HepG2 (cell line): ENCODE measurements around the gene ADGRG1. TPM values are rescaled to one million over a fixed set of nuclear protein-coding genes. Genes with fewer than 3 reads are reported as not detected.

Experiments
- ATF1 ChIP-seq: IDR thresholded peaks from 2 replicates; pipeline ENCODE4 v1.6.1; 2016; ENCODE audit warnings: mild to moderate bottlenecking, control low read depth
- BHLHE40 ChIP-seq: IDR thresholded peaks from 2 replicates; pipeline ENCODE4 v1.6.1; 2011; ENCODE audit warnings: low read length, improper control_type of control experiment
- DPF2 ChIP-seq: sonication (generic); formaldehyde crosslinking; IDR thresholded peaks from 2 replicates; pipeline ENCODE4 v1.4.0; 2020; ENCODE audit warnings: mild to moderate bottlenecking, low read depth, missing genetic modification reagents, borderline replicate concordance
- GZF1 ChIP-seq: sonication (generic); formaldehyde crosslinking; IDR thresholded peaks from 2 replicates; pipeline ENCODE4 v1.5.1; 2020; ENCODE audit warnings: mild to moderate bottlenecking, missing genetic modification reagents
- HHEX ChIP-seq: IDR thresholded peaks from 2 replicates; pipeline ENCODE4 v1.6.1; 2016; ENCODE audit warnings: control low read depth
- KLF13 ChIP-seq: sonication (generic); formaldehyde crosslinking; IDR thresholded peaks from 2 replicates; pipeline ENCODE4 v1.4.0; 2020; ENCODE audit warnings: mild to moderate bottlenecking, missing genetic modification reagents
- NR2F6 ChIP-seq, 2 experiments: IDR thresholded peaks; 2 replicates each; pipeline ENCODE4 v1.6.1; 2016; ENCODE audit warnings: antibody characterized with exemption in 1 of 2, mild to moderate bottlenecking in 1 of 2
- PLRG1 ChIP-seq: fragments of 450-650 bp; conservative IDR thresholded peaks from 2 replicates; pipeline ENCODE4 v1.6.1; 2016
- POLR2AphosphoS2 ChIP-seq: IDR thresholded peaks from 2 replicates; pipeline ENCODE4 v1.6.1; 2011; ENCODE audit warnings: low read depth, low read length, improper control_type of control experiment
- POLR2G ChIP-seq: fragments of 200-400 bp; formaldehyde crosslinking; IDR thresholded peaks from 2 replicates; pipeline ENCODE4 v1.6.1; 2018; ENCODE audit warnings: mild to moderate bottlenecking, low read depth, low read length, moderate library complexity
- RFX5 ChIP-seq: IDR thresholded peaks from 2 replicates; pipeline ENCODE4 v1.6.1; 2011; ENCODE audit warnings: low read depth, low read length, improper control_type of control experiment
- SMC3 ChIP-seq: IDR thresholded peaks from 2 replicates; pipeline ENCODE4 v1.6.1; 2011; ENCODE audit warnings: low read length, improper control_type of control experiment
- SNAPC2 ChIP-seq: sonication (generic); formaldehyde crosslinking; IDR thresholded peaks from 2 replicates; pipeline ENCODE4 v1.8.1; 2022; ENCODE audit warnings: mild to moderate bottlenecking, missing genetic modification reagents
- SP140L ChIP-seq: sonication (generic); formaldehyde crosslinking; IDR thresholded peaks from 2 replicates; pipeline ENCODE4 v1.4.0; 2020; ENCODE audit warnings: missing genetic modification reagents, borderline replicate concordance
- ZMYM3 ChIP-seq: sonication (generic); formaldehyde crosslinking; IDR thresholded peaks from 2 replicates; pipeline ENCODE4 v1.5.1; 2020; ENCODE audit warnings: mild to moderate bottlenecking, missing genetic modification reagents
- ZNF256 ChIP-seq: sonication (generic); formaldehyde crosslinking; conservative IDR thresholded peaks from 2 replicates; pipeline ENCODE4 v1.4.0; 2020; ENCODE audit warnings: missing genetic modification reagents
- ZNF496 ChIP-seq: sonication (generic); formaldehyde crosslinking; IDR thresholded peaks from 2 replicates; pipeline ENCODE4 v1.8.1; 2023; ENCODE audit warnings: mild to moderate bottlenecking, moderate library complexity, missing genetic modification reagents; ENCODE audit not compliant: insufficient replicate concordance
- ZNF530 ChIP-seq: sonication (generic); formaldehyde crosslinking; IDR thresholded peaks from 2 replicates; pipeline ENCODE4 v1.5.0; 2020; ENCODE audit warnings: low read depth, mild to moderate bottlenecking, missing genetic modification reagents
- ZNF737 ChIP-seq: sonication (generic); formaldehyde crosslinking; IDR thresholded peaks from 2 replicates; pipeline ENCODE4 v1.5.0; 2020; ENCODE audit warnings: missing genetic modification reagents, mild to moderate bottlenecking, borderline replicate concordance
- polyA plus RNA-seq, 8 experiments: library from polyadenylated mRNA; depleted of rRNA in 3 of 8; stranded (reverse) in 7 of 8; unstranded in 1 of 8; fragments of >200 nt; fragmentation: Illumina TruSeq in 4 of 8; extraction: Trizol in 4 of 8; gene quantifications; 2 replicates each; pipeline versions ENCODE4 v1.2.1 to v1.2.3, GENCODE V29; 2011 to 2016; ENCODE audit warnings: low read depth in 4 of 8, missing spikeins in 1 of 8, mixed read lengths in 1 of 8; ENCODE audit not compliant: insufficient read depth in 1 of 8
- total RNA-seq, 5 experiments: library from RNA; depleted of rRNA; stranded (reverse); fragments of >200 nt; fragmentation: Illumina TruSeq; extraction: Trizol; gene quantifications; 2 replicates each; pipeline ENCODE4 v1.2.3, GENCODE V29; 2016; ENCODE audit warnings: low read depth in 1 of 5
- TF ChIP-seq, protein P1 (sequence below): sonication (generic); formaldehyde crosslinking; IDR thresholded peaks from 2 replicates; pipeline ENCODE4 v1.5.1; 2020; ENCODE audit warnings: mild to moderate bottlenecking, missing genetic modification reagents
- TF ChIP-seq, protein P2 (sequence below): IDR thresholded peaks from 2 replicates; pipeline ENCODE4 v1.6.1; 2016; ENCODE audit warnings: mild to moderate bottlenecking
- TF ChIP-seq, protein P3 (sequence below): sonication (generic); formaldehyde crosslinking; IDR thresholded peaks from 2 replicates; pipeline ENCODE4 v1.4.0; 2020; ENCODE audit warnings: missing genetic modification reagents, mild to moderate bottlenecking, borderline replicate concordance
- TF ChIP-seq, protein P4 (sequence below): sonication (generic); formaldehyde crosslinking; IDR thresholded peaks from 2 replicates; pipeline ENCODE4 v1.9.0; 2021; ENCODE audit warnings: missing genetic modification reagents, mild to moderate bottlenecking, borderline replicate concordance

The ADGRG1 gene
- total and polyA plus RNA-seq, 2 of the 13 experiments (the other 11 are each of a cell fraction or from before 2014, with no cell fraction given), result 2.7 to 5.9 TPM

DNA sequence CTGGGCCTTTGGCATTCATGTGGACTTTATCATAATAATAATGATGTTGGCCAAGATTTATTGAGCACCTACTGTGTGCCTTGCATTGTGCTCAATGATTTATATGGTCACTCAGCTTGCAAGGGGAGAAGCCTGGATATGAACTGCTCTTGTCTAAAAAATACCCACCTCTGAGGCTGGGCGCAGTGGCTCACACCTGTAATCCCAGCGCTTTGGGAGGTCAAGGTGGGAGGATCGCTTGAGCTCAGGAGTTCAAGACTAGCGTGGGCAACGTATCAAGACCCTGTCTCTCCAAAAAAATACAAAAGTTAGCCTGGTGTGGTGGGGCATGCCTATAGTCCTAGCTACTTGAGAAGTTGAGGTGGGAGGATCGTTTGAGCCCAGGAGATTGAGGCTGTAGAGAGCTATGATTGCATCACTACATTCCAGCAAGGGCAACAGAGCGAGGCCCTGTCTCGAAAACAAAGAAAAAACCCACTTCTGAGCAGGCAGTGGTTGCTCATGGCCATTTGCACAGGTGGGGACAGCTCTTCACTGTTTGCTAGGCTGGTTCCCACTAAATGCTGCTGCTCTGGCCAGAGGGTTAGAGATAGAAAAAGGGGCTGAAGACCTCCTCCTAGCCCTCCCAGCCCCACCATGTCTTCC is 4.3 kb upstream of the ADGRG1 start (continued):
- TF ChIP-seq, protein P1, sequence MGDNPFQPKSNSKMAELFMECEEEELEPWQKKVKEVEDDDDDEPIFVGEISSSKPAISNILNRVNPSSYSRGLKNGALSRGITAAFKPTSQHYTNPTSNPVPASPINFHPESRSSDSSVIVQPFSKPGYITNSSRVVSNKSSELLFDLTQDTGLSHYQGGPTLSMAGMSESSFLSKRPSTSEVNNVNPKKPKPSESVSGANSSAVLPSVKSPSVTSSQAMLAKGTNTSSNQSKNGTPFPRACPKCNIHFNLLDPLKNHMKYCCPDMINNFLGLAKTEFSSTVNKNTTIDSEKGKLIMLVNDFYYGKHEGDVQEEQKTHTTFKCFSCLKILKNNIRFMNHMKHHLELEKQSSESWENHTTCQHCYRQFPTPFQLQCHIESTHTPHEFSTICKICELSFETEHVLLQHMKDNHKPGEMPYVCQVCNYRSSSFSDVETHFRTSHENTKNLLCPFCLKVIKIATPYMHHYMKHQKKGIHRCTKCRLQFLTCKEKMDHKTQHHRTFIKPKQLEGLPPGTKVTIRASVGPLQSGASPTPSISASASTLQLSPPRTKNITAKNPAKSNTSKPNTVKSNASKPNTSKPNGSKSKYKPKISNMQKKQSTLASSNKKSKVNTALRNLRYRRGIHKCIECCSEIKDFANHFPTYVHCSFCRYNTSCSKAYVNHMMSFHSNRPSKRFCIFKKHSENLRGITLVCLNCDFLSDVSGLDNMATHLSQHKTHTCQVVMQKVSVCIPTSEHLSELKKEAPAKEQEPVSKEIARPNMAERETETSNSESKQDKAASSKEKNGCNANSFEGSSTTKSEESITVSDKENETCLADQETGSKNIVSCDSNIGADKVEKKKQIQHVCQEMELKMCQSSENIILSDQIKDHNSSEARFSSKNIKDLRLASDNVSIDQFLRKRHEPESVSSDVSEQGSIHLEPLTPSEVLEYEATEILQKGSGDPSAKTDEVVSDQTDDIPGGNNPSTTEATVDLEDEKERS (CRISPR knock-in tag), result no peak
- TF ChIP-seq POLR2AphosphoS2 (no peak), ZNF256 (no peak), RFX5 (no peak), POLR2G (no peak), SMC3 (peak; percentile 13; the same call in 1 of the 2 replicates), DPF2 (CRISPR knock-in tag) (no peak), GZF1 (no peak), ZNF737 (CRISPR knock-in tag) (no peak), ZMYM3 (peak; percentile 32), PLRG1 (no peak), ATF1 (CRISPR knock-in tag) (no peak; the same call in 1 of the 2 replicates), SP140L (no peak), HHEX (CRISPR knock-in tag) (0 out of 2 replicates have a peak, but pooled peaks have one; percentile 24), KLF13 (CRISPR knock-in tag) (no peak), NR2F6 (IDR thresholded peaks at IDR 0.05) (no peak), NR2F6 (CRISPR knock-in tag; IDR thresholded peaks at IDR 0.05) (peak; percentile 57; the same call in 1 of the 2 replicates), ZNF530 (no peak), ZNF496 (CRISPR knock-in tag) (no peak), SNAPC2 (CRISPR knock-in tag) (no peak), BHLHE40 (no peak)
- TF ChIP-seq, protein P2, sequence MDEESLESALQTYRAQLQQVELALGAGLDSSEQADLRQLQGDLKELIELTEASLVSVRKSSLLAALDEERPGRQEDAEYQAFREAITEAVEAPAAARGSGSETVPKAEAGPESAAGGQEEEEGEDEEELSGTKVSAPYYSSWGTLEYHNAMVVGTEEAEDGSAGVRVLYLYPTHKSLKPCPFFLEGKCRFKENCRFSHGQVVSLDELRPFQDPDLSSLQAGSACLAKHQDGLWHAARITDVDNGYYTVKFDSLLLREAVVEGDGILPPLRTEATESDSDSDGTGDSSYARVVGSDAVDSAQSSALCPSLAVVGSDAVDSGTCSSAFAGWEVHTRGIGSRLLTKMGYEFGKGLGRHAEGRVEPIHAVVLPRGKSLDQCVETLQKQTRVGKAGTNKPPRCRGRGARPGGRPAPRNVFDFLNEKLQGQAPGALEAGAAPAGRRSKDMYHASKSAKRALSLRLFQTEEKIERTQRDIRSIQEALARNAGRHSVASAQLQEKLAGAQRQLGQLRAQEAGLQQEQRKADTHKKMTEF (CRISPR knock-in tag), result no peak; the same call in 1 of the 2 replicates
- TF ChIP-seq, protein P3, sequence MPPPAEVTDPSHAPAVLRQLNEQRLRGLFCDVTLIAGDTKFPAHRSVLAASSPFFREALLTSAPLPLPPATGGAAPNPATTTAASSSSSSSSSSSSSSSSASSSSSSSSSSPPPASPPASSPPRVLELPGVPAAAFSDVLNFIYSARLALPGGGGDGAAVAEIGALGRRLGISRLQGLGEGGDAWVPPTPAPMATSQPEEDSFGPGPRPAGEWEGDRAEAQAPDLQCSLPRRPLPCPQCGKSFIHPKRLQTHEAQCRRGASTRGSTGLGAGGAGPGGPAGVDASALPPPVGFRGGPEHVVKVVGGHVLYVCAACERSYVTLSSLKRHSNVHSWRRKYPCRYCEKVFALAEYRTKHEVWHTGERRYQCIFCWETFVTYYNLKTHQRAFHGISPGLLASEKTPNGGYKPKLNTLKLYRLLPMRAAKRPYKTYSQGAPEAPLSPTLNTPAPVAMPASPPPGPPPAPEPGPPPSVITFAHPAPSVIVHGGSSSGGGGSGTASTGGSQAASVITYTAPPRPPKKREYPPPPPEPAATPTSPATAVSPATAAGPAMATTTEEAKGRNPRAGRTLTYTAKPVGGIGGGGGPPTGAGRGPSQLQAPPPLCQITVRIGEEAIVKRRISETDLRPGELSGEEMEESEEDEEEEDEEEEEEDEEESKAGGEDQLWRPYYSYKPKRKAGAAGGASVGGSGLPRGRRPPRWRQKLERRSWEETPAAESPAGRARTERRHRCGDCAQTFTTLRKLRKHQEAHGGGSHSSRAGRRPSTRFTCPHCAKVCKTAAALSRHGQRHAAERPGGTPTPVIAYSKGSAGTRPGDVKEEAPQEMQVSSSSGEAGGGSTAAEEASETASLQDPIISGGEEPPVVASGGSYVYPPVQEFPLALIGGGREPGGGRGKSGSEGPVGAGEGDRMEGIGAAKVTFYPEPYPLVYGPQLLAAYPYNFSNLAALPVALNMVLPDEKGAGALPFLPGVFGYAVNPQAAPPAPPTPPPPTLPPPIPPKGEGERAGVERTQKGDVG, result no peak
- TF ChIP-seq, protein P4, sequence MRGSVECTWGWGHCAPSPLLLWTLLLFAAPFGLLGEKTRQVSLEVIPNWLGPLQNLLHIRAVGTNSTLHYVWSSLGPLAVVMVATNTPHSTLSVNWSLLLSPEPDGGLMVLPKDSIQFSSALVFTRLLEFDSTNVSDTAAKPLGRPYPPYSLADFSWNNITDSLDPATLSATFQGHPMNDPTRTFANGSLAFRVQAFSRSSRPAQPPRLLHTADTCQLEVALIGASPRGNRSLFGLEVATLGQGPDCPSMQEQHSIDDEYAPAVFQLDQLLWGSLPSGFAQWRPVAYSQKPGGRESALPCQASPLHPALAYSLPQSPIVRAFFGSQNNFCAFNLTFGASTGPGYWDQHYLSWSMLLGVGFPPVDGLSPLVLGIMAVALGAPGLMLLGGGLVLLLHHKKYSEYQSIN (CRISPR knock-in tag), result no peak
